Lower leg skin (tissue), 3 donors: ENCODE measurements around the gene PIEZO2.

ENCODE experiments used
- CTCF ChIP-seq, 3 donors: fragments of 450-650 bp; IDR thresholded peaks; one replicate each; pipeline ENCODE4 v1.5.1; 2016; ENCODE audit warnings: antibody characterized with exemption in 3 of 3, mild to moderate bottlenecking in 3 of 3, moderate library complexity in 2 of 3
- POLR2A ChIP-seq, 2 donors: fragments of 450-650 bp; IDR thresholded peaks; one replicate each; pipeline ENCODE4 v1.6.1; 2016 to 2017; ENCODE audit warnings: antibody characterized with exemption in 2 of 2, mild to moderate bottlenecking in 1 of 2, moderate library complexity in 1 of 2

- TF ChIP-seq CTCF (IDR thresholded peaks at IDR 0.05) (no peak), POLR2A (IDR thresholded peaks at IDR 0.05) (no peak)
Measured at GRCh38 chr18:11078491-11078890, 70.9 kb downstream of the PIEZO2 start.
